KG1 (cell line): ENCODE measurements around the gene IGSF22.

Experiments
- DNase-seq: peaks from one replicate; lab custom pipeline; 2025; lab: John Stamatoyannopoulos, UW

IGSF22 gene

GRCh38 chr11:18743900-18744514 is 18.0 kb upstream of the IGSF22 start:
- no peak for DNase-seq

DNA sequence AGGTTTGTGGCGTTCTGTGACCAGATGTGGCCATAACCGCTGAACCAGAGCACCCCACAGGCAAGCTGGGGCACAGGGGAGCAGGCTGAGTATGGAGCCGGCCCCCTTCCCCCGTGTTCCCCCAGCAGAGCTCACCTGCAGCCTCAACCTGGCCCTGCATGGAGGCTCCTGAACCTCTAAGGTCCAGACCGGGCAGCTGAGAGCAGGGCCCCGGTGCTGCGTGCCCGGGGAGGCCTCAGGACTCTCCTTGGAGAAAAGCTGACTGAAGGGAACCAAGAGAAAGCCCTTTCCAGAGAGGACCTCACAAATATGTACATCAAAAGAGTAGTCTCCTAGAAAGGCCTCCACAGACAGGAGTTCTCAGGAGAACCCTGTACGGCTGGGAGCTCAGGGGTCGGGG is 17.4 kb upstream of the IGSF22 start:
- DNase-seq, result no peak

GRCh38 chr11:18741783-18742182 is 15.8 kb upstream of the IGSF22 start:
- no peak for DNase-seq

DNA sequence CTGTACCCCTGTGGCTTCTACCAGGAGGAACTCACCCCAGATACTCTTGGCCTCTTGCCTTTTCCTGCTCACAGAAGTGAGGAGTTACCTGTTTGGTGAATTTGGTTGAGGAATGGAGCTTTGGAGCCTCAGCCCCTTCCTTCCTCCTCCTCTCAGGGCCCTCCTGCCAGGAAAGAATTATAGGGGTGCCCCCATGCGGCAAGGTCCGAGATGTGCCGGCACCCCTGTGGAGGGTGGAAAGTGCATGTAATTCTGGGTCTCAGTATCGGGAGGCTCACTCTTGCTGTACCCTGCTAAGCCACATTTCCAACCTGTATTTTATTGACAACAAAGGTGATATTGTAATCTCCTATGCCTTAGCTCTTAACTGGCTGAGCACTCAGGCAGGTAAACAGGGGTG is 13.7 kb upstream of the IGSF22 start:
- DNase-seq, result no peak

GRCh38 chr11:18737642-18738041 is 11.7 kb upstream of the IGSF22 start:
- DNase-seq, result no peak

DNA sequence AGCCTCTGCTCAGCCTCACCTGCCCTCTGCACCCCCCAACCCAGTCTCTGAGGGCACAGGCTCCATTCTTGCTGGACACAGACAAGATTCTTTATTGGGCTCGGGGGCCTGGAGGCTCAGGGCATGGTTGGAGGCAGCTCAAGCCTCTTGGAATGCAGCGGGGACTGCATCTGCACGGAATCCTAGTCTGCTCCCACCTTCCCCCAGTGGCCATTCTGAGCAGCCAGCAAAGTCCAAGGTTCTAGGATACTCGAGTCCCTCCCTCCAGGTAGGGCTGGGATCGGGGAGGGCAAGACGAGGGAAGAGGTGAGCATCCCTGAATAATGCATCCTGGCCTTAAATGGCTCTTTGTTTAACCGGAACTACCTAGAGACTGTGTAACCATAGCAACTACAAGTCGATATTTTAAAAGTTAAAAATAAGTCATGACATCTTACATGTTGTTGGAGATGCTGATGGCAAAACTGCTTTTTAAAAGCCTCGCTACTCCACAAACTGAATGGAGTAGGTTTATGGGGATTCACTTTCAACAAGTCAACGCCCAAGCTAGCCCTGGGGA is 10.7 kb upstream of the IGSF22 start:
- DNase-seq, result no peak

DNA sequence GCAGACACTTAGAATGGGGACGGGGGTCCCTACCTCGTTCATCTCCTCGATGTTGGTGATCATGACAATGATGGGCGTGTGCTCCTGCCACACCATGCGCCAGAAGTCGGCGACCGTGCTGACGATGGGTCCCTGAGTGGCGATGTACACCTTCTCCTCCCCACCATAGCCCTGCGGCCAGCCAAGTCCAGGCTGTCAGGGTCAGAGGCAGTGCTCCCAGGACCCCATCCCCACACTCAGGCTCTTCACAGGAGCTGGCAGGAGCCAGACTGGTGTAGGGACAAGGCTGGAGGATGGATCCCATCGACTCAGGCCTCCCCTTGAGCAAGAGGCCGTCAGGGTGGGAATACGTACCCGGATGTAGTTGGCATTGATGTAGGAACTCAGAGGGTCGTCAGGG is 7.2 kb upstream of the IGSF22 start:
- no peak for DNase-seq

DNA sequence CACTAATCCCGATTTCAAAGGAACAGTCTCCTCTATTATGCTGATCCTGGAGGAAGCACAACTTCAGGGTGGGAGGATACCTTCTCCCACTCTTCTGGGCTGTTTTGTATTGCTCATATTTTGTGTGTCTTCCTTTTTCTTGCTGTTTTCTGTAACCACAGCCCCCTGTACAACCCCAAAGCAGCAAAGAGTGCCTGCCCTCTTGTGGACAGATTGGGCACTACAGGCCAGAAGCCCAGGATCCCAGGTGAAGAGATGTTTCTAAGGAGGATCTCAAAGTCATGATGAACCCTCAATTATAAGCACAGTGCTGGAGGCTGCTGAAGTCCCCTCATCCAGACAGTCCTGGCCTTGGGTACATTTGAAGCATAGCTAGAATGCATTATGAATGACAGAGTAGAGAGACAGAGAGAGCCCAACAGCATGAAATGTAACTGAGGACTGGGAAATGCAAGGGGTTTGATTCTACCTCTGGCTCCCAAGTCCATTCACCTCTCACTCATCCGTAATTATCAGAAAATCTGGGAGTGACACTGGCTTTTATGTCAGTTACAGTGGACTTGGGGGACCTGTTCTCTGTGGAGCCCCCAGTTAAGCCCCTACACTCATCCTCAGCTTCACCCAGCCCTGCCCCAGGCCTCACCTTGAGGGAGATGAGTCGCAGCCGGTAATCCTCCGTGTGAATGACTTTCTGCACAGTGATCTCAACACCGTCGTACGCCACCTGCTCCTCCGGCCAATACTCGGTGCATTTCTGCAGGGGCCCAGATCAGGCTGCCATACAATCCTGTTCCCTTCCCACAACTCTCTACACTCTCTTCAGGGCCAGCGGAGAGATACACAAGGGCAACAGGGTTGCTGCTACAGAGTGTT is 6.2 kb upstream of the IGSF22 start:
- peak; percentile 67 for DNase-seq

GRCh38 chr11:18731441-18731840 is 5.5 kb upstream of the IGSF22 start:
- no peak for DNase-seq

DNA sequence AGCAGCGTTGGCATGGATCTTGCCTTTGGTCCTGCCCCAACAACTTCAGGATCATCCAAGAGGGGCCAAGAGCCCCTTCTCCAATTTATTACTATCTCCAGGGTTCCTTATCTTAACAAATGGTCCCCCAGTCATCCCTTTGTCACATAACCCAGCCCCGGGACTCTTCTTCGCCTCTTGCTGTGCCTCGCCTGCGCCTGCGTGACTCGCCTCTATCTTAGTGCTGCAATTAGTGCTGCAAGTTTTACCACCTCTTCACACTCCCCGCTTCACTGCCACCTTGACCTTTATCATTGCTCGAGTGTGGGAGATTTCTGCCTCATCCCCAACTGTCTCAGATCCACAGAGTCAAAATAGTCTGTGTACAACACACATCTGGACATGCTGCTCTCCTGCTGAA is 4.0 kb upstream of the IGSF22 start:
- DNase-seq, result no peak

GRCh38 chr11:18729426-18729825 is 3.4 kb upstream of the IGSF22 start:
- no peak for DNase-seq

DNA sequence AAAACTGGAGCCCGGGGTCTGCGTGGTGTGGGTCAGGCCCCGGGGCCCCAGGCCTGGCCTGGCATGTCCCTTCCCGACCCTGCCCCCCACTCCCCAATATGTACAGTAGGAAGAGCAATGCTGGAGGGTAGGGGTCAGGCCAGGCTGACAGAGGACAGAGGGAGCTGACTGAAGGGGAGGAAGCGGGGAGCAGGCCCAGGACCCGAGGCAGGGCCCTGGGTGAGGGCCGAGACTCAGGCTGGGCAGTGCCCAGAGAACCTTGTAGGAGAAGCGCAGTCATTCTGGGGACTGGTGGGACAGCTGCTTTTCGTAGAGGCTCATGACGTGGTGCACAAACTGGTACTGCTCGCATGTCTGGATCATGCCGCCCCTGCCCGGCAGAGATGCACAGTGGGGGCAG is 2.7 kb upstream of the IGSF22 start:
- no peak for DNase-seq

DNA sequence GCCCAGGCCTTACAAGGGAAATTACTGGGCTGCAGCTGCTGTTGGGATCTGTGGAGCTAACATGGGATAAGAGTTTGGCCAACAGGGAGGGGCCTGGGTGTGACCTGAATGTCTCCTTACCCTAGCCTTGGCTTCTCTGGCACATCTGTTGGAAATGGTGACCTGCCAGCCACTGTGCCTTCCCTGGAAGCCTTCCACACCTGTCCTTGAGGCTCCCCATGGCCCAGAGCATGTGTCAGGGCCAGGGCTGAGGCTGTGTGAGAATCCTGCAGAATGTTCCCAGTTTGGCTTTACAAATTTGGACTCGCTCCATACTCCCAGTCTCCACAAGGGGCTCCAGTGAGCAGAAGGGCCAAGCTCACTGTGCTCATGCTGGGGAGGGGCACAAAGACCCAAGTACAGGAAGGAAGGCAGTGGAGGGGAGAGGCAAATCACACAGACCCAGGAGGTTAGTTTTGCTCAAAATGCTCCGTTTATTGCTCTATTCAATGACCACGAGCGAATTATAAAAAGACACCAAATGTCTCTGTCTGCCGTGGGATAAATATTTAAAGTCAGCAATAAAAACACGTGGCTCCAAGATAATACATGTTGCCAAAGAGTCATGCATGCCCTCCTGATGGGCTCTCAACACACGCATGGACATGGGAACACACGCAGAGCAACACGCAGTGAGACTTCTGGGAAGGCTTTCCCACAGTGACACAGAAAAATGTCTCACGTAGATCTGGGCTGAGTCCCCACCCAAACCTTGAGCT is 1.7 kb upstream of the IGSF22 start:
- DNase-seq, result no peak

- DNase-seq, result no peak
Observed at GRCh38 chr11:18723991-18724390, 2.0 kb downstream of the IGSF22 start.

DNA sequence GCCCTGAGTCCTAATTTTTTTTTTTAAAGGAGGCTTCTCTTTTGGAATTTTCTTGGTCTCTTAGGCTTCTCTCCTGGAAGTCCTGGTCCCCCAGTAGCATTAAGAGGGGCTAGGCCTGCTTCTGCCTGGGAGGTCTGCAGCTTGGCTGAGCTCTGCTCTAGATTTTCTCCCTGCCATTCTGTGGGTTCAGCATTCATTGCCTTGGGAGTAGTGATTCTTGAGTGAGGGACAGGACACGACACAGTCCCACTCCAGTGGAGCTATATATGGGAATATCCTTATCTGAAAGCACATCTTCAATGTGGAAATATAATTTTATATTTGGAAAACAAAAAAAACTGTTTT is 3.7 kb downstream of the IGSF22 start:
- DNase-seq, result no peak

GRCh38 chr11:18721561-18722292 is 4.3 kb downstream of the IGSF22 start:
- no peak for DNase-seq

GRCh38 chr11:18720808-18721560 is 5.0 kb downstream of the IGSF22 start:
- no peak for DNase-seq

- no peak for DNase-seq
Observed at GRCh38 chr11:18720091-18720807, 5.7 kb downstream of the IGSF22 start.

- no peak for DNase-seq
Observed at GRCh38 chr11:18715476-18715875, 10.5 kb downstream of the IGSF22 start.

- DNase-seq, result no peak
Observed at GRCh38 chr11:18714443-18714780, 11.6 kb downstream of the IGSF22 start.
